GM19463 (cell line): ENCODE results near the gene NR6A1.
A peak's percentile ranks its signal among the peaks of the same experiment; 100 is the strongest.

Experiments used
- ATAC-seq: cut with Tn5 transposase; IDR thresholded peaks from one replicate; pipeline ENCODE4 v1.9.1; 2021; ENCODE audit warnings: mild to moderate bottlenecking, moderate library complexity; ENCODE audit not compliant: unreplicated experiment

The NR6A1 gene

DNA sequence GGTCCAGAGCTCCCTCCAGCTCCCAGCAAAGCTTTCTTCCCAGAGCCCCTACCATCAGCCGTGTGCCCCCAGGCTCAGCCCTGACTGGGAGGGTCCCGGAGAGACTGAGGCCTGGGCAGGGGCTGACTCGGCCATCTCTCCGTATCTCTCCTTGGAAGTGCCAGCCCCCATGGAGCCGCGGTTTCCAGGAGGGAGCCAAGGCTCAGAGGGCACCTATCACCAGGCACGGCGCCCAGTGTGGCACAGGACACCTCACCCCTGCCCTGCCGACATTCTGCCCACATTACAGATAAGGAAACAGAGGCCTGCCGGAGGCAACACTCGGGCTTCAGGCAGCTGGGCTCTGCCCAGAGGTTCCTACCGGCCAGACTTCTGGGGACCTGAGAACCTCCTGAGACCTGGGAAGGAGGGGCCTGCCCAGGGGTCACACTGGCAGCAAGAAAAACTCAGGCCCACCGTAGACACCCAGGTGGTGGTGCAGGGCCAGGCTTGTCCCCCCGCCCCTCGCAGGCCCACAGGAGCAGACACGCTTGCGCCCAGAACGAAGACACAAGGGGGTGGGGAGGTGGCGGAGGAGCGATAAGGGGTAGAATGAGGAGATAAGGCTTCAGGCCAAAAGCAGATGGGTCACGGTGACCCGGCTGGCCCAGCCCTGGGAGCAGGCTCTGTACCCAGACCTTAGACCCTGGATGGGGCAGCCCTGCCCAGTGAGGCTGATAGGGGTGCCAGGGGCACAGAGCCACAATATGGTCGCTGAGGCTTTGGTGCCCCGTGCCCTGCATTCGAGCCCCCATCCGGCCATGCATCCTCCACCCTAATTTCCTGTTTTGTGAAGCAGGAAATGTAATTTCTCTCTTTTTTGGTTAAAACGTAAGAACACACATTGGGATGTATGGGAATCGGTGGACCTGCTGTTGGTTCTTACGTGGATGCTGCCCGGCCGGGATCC is 275.7 kb downstream of the NR6A1 start:
- no peak for ATAC-seq

DNA sequence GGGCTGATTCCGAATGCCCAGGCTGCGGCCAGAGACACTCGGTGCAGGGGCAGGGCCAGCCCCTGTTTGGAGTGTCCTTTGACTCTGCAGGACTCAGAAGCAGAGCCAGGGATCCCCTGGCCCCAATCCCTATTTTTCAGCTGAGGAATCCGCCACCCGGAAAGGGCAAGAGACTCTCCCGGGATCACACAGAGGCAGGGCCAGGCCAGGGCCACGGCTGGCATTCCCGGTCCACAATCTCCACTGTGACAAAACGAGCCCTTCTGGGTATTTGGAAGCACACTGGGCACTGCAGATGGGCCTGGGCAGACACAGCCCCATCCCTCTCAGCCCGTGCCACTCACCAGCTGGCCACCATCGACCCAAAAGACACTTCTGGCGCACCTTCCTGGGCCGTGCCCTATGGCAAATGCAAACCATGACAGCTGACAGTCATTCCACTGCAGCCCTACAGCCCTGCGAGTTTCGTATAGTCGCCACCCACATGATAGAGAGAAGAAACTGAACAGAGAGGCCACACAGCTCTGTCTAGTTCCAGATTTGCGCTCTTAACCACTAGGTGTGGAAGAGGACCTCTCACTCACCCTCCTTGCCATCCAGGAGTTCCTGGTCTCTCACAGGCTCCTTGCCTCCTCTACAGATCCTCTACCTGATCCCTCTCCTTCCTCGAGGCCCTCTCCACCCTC is 277.2 kb downstream of the NR6A1 start:
- peak; percentile 76 for ATAC-seq

DNA sequence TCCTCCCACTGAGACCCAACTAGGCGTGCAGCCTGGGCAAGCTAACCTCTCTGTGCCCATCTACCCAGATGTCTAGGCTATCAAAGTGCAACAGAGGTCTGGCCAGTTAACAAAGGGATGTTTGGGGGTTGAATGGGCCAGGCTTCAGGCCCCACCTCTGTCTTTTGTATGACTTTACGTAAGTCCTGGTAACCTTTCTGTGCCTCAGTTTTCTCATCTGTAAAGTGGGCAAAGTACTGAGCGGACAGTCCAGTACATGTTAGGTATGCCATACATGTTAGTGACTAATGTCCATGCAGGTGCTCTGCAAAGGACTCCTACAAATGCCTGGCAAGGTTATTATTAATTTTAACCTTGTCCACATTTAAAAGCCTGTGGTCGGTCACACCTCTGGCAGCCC is 277.9 kb downstream of the NR6A1 start:
- no peak for ATAC-seq

DNA sequence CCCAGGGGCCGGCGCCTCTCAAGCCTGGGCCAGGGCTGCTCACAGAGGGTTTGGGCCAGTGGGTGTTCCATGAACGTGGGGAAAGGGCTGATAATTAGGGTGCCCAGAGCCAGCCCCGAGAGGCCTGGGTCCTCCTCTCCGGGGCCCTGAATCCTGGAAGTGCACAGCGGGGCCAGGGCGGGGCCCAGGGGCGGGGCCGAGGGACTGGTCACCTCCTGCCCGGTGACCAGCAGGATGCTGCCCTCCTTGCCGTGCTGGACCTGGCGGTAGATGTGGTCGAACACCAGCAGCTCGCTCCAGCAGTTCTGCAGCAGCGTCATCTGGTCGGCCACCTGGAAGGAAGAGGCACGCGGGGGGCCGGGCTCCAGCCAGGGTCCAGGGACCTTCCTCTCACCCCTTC is 278.3 kb downstream of the NR6A1 start:
- no peak for ATAC-seq

- no peak for ATAC-seq
Observed at GRCh38 chr9:124491049-124491975, 279.8 kb downstream of the NR6A1 start.

DNA sequence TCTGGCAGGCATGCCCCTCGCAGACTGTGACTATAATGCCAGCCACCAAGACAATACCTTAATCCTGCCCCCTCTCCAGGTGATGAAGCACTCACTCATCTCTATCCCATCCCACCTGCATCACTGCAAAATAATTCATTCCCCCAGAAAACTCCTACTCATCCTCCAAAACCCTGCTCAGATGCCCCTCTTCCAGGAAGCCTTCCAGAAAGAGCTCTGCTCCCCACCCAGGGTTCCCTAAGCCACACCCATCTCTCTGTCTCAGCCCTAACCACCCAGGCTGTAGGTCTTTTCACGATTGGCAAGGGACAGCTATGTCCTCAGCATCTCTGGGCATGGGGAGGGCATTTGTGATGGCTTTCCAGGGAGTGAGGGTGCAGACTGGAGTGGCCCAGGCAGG is 281.1 kb downstream of the NR6A1 start:
- no peak for ATAC-seq

DNA sequence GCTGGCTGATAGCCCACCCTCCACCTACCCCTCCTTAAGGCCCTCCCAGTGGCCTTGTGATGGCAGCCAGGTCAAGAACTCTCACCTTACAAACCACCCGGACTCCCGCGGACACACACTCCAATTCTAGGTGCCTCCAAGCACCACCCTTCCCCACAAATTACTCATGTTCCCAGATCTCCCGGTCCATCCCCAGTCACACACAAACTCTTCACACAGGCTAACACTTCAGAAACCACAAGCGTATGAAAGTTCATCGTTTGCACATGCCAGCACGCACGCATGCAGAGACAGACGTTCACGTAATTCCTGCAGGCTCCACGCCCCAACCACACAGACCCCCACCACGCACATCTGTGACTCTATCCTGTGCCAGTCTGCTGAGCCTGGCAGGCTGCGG is 281.9 kb downstream of the NR6A1 start:
- no peak for ATAC-seq

- ATAC-seq: no peak
Observed at GRCh38 chr9:124488641-124489210, 282.4 kb downstream of the NR6A1 start.

DNA sequence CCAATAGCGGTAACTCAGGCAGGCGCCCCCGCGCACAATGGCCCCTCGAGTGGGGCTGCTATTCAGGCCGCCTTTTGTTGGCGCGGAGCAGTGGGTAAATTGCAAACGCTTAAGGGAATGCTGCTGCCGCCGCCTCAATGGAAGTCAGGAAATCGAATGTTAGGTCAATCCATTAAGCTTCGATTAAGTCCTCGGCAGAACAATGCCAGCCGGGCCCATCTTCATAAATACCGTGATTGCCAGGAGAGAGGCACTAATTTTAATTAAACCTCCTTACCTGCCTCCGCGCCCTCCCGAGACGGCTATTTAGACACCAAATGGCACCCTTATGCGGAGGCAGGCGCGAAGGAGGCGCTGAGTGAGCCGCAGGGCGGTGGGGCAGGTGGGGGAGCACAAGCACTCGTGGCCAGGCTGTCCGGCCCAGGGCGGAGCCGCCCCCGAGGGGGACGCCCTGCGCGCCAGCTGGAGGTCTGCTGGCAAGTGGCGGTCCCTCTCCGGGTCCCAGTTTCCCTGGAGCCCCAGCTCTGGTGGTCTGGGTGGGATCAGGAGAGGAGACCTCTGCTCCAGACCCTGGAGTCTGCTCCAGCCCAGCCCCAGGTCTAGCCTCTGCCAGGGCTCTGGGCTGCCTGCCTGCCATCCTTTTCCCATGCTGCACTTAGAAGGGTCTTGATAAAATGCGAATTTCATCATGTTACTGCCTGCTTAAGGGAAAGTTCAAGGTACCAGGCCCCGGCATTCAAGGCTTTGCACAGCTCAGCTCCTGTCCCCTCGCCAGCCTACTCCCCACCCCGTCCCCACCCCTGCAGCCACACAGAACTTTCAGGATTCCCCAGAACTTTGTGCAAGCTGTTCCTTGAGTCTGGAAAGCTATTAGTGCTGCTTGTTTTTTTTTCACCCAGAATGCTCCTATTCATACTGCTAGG is 283.6 kb downstream of the NR6A1 start:
- no peak for ATAC-seq

DNA sequence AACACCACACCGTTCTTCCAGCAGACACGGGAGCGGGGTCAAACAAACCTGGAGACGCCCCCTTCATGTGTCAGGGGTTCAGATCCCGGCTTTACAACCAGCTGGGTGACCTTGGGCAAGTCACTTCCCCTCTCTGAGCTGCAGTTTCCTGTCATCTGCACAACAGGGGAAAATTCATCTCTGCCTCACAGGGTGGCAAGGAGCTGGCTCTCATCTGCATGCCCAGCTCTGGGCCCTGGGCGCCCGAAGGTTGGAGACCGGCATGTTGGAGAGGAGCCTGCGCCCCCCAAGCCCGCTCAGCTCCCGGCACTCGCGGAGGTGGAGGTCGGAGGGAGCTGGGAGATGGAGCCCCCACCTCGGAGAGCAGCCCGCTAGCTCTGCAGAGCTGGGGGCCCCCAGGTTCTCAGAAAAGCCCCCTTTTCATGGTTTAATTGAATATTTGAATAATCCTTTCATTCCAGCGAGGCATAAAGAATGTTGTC is 284.3 kb downstream of the NR6A1 start:
- no peak for ATAC-seq

- ATAC-seq: no peak
Observed at GRCh38 chr9:124485936-124486335, 285.2 kb downstream of the NR6A1 start.

DNA sequence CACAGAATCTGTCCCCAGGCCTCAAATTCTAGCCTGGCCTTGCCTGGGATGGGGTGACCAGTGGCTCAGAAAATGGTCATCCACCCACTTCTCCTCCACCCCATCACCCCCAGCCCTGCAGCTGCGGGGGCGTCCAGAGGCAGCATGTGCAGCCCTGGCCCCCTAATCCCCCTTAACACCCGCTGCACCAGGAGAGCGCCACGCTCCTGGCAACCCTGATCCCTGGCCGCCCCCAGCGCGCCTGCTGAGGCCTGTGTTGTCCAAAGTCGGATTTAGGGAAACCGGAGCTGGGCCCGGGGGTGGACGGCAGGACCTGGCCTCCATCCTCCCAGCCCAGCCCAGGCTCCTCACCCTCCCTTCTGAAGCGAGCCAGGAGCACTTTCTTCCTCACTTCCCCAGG is 285.9 kb downstream of the NR6A1 start:
- no peak for ATAC-seq

DNA sequence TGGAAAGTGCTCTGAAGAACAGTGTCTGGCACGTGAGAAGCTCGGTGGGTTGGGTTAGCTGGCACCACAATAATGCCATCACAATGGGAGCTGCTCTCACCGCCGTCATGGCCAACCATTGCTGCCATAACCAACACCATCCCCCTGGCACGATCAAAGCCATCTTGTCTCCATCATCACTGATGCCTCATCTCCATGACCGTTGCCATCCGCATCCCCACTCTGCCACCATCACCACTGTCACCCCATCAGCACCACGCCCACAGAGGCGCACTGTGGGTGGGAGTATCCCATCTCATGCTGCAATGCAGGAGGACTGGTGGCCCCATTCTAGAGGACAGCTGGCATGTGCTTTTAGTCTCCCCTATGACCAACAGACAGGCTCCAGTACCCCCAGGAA is 287.6 kb downstream of the NR6A1 start:
- ATAC-seq: no peak

GRCh38 chr9:124482431-124483031 is 288.6 kb downstream of the NR6A1 start:
- no peak for ATAC-seq

GRCh38 chr9:124481115-124481514 is 290.0 kb downstream of the NR6A1 start:
- no peak for ATAC-seq

- ATAC-seq: no peak
Observed at GRCh38 chr9:124480621-124480981, 290.5 kb downstream of the NR6A1 start.

DNA sequence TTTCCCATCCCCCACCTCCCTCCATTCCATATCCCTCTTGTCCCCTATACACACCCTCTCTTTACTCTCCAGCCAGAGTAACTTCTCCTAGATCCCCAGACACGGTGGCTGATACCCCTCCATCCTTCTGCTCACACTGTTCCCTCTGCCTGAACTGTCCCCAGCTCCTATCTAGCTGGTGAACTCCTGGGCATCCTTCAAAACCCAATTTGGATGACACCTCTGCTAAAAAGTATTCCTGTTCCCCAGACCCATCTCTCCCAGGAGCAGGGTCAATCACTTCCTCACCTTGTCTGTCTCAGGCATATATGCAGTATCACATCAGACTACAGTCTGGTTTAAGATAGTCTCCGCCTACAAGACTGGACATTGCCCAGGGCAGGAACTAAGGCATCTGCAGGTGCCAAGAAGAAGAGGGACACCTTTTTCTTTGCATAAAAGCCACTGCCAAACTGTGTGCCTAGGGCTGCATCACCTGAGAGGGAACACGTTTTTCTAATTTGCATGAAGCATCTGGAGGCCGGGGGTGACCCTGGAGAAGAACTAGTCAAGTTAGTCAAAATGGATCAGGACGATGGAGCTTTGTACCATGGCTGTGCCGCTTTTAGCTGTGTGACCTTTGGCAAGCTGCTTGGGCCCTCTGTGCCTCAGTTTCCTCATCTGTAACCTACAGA is 291.0 kb downstream of the NR6A1 start:
- ATAC-seq: no peak

DNA sequence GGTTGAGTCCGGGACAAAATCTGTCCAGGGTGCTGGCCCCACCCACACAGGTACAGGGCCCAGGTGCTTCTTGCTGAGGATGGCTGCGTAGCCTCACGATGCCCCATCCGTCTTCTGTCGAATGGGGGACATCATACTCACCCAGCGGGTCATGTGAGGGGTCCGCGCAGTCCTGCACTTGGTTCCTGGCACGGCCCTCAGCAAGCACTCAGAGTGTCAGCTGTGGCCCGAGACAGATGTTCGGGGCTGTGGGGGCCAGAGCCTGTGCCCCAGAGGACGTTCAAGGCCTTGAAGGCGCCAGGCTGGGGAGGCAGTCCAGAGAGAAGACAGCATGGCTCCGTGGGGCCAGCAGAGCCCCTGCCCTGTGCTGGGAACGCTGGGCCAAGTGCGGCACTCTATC is 291.7 kb downstream of the NR6A1 start:
- ATAC-seq: no peak

DNA sequence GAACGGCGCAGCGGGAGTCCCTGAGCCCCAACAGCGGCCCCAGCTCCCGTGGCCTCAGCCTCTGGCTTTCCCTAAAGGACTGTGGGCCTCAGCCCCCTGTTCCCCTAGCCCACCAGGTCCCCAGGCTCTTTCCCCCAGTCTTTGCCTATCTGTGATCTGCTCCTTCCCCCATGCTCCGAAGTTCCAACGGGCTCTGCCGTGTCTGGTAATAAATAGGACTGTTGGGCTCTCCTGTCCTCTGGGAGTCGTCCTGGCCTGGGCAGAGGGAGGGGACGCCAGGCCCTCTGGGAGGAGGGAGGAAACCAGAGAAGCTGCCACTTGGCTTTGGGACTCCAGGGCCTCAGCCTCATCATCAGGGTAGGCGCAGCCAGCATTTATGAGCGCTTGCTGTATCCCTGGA is 292.8 kb downstream of the NR6A1 start:
- no peak for ATAC-seq
